Pulmonary artery endothelial cell (primary cell): ENCODE results near the gene TDP2. TPM values are rescaled to one million over a fixed set of nuclear protein-coding genes. Genes with fewer than 3 reads are reported as not detected.
"Not testable (repeated sequence)": the region's sequence is repeated elsewhere in the genome, so short reads cannot be mapped to it uniquely, and the experiment has no call there.

Source experiments
- DNase-seq: peaks from one replicate; pipeline ENCODE4 v3.0.0-alpha.2; 2011; ENCODE audit warnings: low read depth, low spot score
- total RNA-seq: library from RNA; depleted of rRNA; stranded (reverse); fragments of >200 nt; gene quantifications from 2 replicates; pipeline ENCODE4 v1.2.3, GENCODE V29; 2014

TDP2 gene
- total RNA-seq, 1 donor from 2014 or later: 25.4 TPM

DNA sequence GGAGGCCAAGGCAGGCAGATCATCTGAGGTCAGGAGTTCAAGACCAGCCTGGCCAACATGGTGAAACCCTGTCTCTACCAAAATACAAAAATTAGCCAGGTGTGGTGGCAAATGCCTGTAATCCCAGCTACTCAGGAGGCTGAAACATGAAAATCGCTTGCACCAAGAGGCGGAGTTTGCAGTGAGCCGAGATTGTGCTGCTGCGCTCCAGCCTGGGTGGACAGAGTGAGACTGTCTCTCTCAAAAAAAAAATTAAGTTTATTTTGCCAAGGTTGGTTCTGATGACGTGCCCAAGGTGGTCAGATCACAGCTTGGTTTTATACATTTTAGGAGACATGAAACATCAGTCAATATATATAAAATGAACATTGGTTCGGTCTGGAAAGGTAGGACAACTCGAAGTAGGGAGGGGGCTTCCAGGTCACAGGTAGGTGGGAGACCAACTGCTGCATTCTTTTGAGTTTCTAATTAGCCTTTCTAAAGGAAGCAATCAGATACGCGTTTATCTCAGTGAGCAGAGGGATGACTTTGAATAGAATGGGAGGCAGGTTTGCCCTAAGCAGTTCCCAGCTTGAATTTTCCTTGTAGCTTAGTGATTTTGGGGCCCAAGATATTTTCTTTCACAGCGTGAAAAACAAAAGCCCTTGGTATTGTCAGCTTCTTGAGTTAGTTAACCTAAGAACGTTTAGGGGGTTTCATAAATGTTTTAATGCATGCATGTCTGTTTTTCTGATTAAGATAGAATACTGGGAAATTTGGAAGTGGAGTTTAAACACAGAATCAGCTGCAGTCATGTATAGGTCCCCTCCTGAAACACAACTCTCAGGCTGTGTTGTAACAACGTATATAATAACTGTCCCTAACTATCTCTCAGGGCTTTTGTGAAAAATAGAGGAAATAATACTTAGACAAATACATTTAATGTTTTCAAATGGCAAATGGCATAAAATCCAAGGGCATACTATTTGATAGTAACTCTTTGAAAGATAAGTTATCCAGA lies 16.9 kb upstream of the TDP2 start:
- no peak for DNase-seq

GRCh38 chr6:24680582-24680981 lies 13.9 kb upstream of the TDP2 start:
- DNase-seq: no peak

GRCh38 chr6:24678792-24679352 lies 12.2 kb upstream of the TDP2 start:
- not testable (repeated sequence) for DNase-seq

GRCh38 chr6:24673625-24674024 lies 6.9 kb upstream of the TDP2 start:
- DNase-seq: no peak

GRCh38 chr6:24672620-24673182 lies 6.0 kb upstream of the TDP2 start:
- DNase-seq: no peak

GRCh38 chr6:24671077-24671476 lies 4.4 kb upstream of the TDP2 start:
- not testable (repeated sequence) for DNase-seq

- not testable (repeated sequence) for DNase-seq
These were observed 3.8 kb upstream of the TDP2 start for GRCh38 chr6:24670492-24670891.

DNA sequence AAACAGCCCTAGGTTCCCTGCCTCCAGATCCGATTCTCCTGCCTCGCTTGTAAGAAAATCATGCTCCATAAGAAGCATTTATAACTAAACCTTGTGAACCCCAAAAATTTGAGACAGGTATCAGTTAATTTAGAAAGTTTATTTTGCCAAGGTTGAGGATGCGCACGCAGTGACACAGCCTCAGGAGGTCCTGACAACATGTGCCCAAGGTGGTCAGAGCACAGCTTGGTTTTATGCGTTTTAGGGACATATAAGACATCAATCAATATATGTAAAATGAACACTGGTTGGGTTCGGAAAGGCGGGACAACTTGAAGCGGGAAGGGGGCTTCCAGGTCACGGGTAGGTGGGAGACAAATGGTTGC lies 2.3 kb upstream of the TDP2 start:
- DNase-seq: no peak

DNA sequence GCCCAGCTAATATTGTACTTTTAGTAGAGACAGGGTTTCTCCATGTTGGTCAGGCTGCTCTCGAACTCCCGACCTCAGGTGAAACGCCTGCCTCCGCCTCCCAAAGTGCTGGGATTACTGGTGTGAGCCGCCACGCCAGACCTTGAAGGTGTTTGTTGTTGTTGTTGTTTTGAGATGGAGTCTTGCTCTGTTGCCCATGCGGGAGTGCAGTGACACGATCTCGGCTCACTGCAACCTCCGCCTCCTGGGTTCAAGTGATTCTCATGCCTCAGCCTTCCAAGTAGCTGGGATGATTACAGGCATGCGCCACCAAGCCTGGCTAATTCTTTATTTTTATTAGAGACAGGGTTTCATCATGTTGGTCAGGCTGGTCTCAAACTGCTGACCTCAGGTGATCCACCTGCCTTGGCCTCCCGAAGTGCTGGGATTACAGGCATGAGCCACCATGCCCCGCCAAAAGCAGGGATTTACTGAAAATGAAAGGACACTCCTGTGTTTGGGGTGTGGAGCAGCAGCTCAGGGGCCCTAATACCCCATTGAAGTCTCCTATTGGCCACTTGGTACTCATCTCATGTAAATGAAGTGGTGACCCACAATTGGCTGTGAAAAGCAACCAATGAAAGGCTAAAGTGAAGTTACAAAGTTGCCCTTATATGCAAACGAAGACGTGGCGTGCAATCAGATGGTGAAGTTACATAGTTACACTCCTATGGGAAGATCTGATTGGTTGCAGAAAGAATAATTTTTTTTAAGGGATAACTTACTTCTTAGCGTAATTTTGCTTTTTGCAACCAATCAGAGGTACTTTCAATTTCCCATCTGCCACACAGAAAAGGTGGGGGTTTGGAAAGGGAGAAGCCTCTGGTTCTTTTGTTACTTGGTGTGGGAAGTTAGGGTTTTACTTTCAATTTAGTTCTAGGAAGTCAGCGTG lies 1.6 kb upstream of the TDP2 start:
- not testable (repeated sequence) for DNase-seq

- DNase-seq: no peak
These were observed 692 bp upstream of the TDP2 start for GRCh38 chr6:24667378-24667803.

DNA sequence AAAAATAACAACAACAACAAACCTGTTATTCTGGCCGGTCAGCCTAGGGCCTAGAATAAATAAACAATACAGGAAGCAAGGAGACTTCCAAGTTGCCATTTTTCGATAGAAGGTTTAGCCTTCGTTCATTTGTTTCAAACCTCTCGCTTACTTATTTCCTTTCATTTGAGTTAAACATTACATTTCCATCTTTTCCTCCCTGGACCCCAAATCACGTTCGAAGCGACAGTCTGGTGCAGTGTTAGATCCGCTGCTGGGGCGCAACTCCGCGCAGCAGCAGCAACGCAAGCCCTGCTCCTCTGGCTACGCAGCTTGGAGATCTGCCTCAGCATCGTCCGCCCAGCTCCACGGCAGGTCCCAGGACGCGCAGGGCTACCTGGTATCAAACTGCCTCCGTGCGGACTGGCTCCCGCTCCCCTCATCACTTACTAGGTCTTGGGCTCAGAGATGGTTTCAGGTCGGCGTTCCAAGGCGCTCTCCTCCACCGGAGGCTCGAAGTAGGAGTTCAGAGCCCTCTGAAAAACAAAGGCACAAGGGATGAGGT lies 530 bp downstream of the TDP2 start:
- DNase-seq: no peak

DNA sequence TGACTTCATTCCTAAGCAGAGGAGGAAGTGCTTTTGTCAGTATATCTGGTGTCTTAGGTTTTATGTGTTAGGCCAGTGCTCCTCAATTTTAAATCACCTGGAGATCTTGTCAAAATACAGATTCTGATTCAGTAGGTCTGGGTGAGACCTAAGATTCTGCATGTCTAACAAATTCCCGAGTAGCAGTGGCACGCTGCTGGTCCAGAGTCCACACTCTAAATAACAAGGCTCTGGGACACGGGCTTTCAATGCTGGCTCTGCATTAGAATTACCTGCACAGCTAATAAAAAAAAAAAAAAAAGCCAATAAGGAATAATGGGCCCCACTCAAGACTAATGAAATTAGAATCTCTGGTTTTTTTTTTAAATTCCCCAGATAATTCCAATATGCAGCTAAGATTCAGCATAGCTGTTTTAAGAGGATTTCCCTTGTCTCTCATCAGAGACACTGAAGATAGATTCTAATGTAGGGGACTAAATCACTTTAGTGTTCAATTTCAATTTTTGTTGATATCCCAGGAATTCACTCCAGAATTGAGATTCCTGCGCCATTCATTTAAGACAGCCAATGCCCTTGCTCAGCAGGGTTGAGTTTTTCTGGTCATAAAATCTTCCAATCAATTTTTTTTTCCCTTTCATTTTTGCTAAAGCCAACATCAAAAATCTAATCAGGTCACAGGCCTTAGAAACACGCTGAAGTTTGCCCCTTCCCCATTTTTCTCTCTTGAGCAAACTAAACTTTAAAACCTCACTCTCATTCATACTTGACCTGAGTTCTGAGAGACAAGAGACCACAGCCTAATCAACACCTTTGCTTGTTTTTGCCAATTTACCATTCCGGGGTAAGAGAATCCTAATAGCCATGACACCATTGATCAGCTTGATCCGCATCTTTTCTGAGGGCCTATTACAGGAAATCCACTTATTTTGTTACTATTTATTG lies 2.4 kb downstream of the TDP2 start:
- DNase-seq: no peak

- no peak for DNase-seq
These were observed 3.5 kb downstream of the TDP2 start for GRCh38 chr6:24663189-24663588.

DNA sequence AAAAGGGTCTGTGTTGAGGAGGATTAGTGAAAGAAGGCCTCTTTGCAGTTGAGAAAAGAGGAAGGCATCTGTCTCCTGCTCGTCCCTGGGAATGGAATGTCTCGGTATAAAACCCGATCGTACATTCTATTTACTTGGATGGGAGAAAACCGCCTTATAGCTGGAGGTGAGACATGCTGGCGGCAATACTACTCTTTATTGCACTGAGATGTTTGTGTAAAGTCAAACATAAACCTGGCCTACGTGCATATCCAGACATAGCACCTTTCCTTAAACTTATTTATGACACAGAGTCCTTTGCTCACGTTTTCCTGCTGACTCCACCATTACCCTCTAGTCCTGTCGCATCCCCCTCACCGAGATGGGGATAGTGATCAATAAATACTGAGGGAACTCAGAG lies 4.5 kb downstream of the TDP2 start:
- DNase-seq: no peak

DNA sequence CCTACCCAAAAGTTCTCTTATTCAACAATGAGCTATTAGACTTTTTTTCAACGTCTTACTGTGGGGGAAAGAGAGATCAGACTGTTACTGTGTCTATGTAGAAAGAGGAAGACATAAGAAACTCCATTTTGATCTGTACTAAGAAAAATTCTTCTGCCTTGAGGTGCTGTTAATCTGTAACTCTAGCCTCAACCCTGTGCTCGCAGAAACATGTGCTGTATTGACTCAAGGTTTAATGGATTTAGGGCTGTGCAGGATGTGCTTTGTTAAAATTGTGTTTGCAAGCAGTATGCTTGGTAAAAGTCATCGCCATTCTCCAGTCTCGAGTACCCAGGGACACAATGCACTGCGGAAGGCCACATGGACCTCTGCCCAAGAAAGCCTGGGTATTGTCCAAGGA lies 4.9 kb downstream of the TDP2 start:
- DNase-seq: not testable (repeated sequence)

- DNase-seq: no peak
These were observed 6.6 kb downstream of the TDP2 start for GRCh38 chr6:24660105-24660504.

DNA sequence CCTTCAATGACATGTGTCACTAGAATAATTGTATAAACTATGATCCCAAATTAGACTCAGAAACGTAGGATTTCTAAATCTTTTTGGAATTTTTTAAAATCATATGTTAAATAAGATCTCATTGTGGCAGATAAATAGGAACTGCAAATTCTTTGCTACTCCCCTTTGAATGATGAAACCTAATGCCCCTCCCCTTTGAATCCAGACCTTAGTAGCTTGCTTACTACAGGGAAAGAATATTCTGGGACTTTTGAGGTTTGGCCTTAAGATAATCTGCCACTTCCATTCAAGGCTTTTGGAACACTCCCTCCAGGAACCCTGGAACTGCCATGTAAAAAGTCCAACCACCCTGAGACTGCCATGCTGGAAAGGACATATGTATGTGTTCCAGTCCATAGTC lies 7.1 kb downstream of the TDP2 start:
- DNase-seq: no peak

GRCh38 chr6:24658573-24659560 lies 7.8 kb downstream of the TDP2 start:
- no peak for DNase-seq

GRCh38 chr6:24655215-24655614 lies 11.5 kb downstream of the TDP2 start:
- no peak for DNase-seq
